ENCODE measurements around the gene TRPM4.

The TRPM4 gene

GRCh38 chr19:49229416-49229815 is 71.8 kb downstream of the TRPM4 start:
- DNase-seq (ENCODE audit: low read depth in 2 of 2) = no peak

- no peak for DNase-seq (ENCODE audit: low read depth in 2 of 2)
These were observed 73.8 kb downstream of the TRPM4 start for GRCh38 chr19:49231389-49231788.

GRCh38 chr19:49231804-49232203 is 74.2 kb downstream of the TRPM4 start:
- no peak for DNase-seq (ENCODE audit: low read depth in 2 of 2)

- DNase-seq (ENCODE audit: low read depth in 2 of 2) = no peak
These were observed 75.6 kb downstream of the TRPM4 start for GRCh38 chr19:49233163-49233562.

GRCh38 chr19:49241769-49242168 is 84.2 kb downstream of the TRPM4 start:
- DNase-seq (ENCODE audit: low read depth in 2 of 2) = no peak

- DNase-seq (ENCODE audit: low read depth in 2 of 2) = no peak
These were observed 85.5 kb downstream of the TRPM4 start for GRCh38 chr19:49243129-49243528.

GRCh38 chr19:49243726-49244125 is 86.1 kb downstream of the TRPM4 start:
- DNase-seq (ENCODE audit: low read depth in 2 of 2) = no peak

- no peak for DNase-seq (ENCODE audit: low read depth in 2 of 2)
These were observed 86.7 kb downstream of the TRPM4 start for GRCh38 chr19:49244256-49244655.

- DNase-seq (ENCODE audit: low read depth in 2 of 2) = no peak
These were observed 90.1 kb downstream of the TRPM4 start for GRCh38 chr19:49247676-49248075.

GRCh38 chr19:49249933-49250332 is 92.3 kb downstream of the TRPM4 start:
- DNase-seq (ENCODE audit: low read depth in 2 of 2) = no peak

GRCh38 chr19:49255674-49256073 is 98.1 kb downstream of the TRPM4 start:
- no peak for DNase-seq (ENCODE audit: low read depth in 2 of 2)

- DNase-seq (ENCODE audit: low read depth in 2 of 2) = no peak
These were observed 99.1 kb downstream of the TRPM4 start for GRCh38 chr19:49256691-49257090.

All from stimulated activated CD4-positive, alpha-beta T cell treated with anti-CD3 and anti-CD28 coated beads, Interleukin-1b, Interleukin-23, amount 100 ng/mL, for 1 hour (primary cell).